Keratinocyte (primary cell): Measurements from ENCODE around the gene PTPRF. TPM values are rescaled to one million over a fixed set of nuclear protein-coding genes. Genes with fewer than 3 reads are reported as not detected.

Experiments used
- DNase-seq: peaks from one replicate; pipeline ENCODE4 v3.0.0-alpha.2; 2011; ENCODE audit warnings: low read depth, missing footprints, low spot score
- FAIRE-seq: peaks from 2 replicates; lab custom pipeline; 2011; peaks lifted over from hg19 to GRCh38; lab: Jason Lieb, UNC
- H2AFZ ChIP-seq: 2 replicates; pipeline ENCODE4 v1.6.0; 2012; ENCODE audit warnings: low read length, control low read depth, inconsistent platforms; ENCODE audit not compliant: control insufficient read depth
- H3K27ac ChIP-seq: 2 replicates; pipeline ENCODE4 v1.5.1; 2011; ENCODE audit warnings: low read length; ENCODE audit not compliant: control insufficient read depth, insufficient read depth
- H3K27me3 ChIP-seq: 3 replicates; pipeline ENCODE4 v1.6.0; 2011; ENCODE audit warnings: low read length; ENCODE audit not compliant: control insufficient read depth, insufficient read depth; ENCODE audit errors: extremely low read depth
- H3K36me3 ChIP-seq, 2 experiments: 2 replicates in 1 of 2; 3 replicates in 1 of 2; pipeline ENCODE4 v1.5.1; 2011; ENCODE audit warnings: low read length in 2 of 2, mild to moderate bottlenecking in 1 of 2; ENCODE audit not compliant: control insufficient read depth in 2 of 2, insufficient read depth in 2 of 2; ENCODE audit errors: extremely low read depth in 1 of 2
- H3K4me1 ChIP-seq: 3 replicates; pipeline ENCODE4 v1.5.1; 2011; ENCODE audit warnings: low read length; ENCODE audit not compliant: control insufficient read depth, insufficient read depth; ENCODE audit errors: extremely low read depth
- H3K4me2 ChIP-seq: 3 replicates; pipeline ENCODE4 v1.6.0; 2011; ENCODE audit warnings: low read depth, low read length; ENCODE audit not compliant: control insufficient read depth, insufficient read depth; ENCODE audit errors: extremely low read depth
- H3K4me3 ChIP-seq, 3 experiments: fragments of 200-600 bp in 1 of 3; sonication (generic) in 1 of 3; 2 replicates in 2 of 3; 3 replicates in 1 of 3; pipeline ENCODE4 v1.5.1; 2011 to 2016; ENCODE audit warnings: low read length in 3 of 3, mild to moderate bottlenecking in 3 of 3, control low read depth in 2 of 3, inconsistent platforms in 1 of 3, low read depth in 1 of 3, mixed read lengths in 1 of 3, mixed run types in 1 of 3, moderate library complexity in 1 of 3; ENCODE audit not compliant: control insufficient read depth in 2 of 3, insufficient read depth in 2 of 3; ENCODE audit errors: extremely low read depth in 1 of 3
- H3K79me2 ChIP-seq: 2 replicates; pipeline ENCODE4 v1.6.0; 2012; ENCODE audit warnings: low read length; ENCODE audit not compliant: control insufficient read depth, insufficient read depth
- H3K9ac ChIP-seq: 3 replicates; pipeline ENCODE4 v1.6.0; 2011; ENCODE audit warnings: low read length; ENCODE audit not compliant: control insufficient read depth, insufficient read depth; ENCODE audit errors: extremely low read depth
- H3K9me1 ChIP-seq: 3 replicates; pipeline ENCODE4 v1.6.0; 2011; ENCODE audit warnings: low read length; ENCODE audit not compliant: control insufficient read depth, insufficient read depth; ENCODE audit errors: extremely low read depth
- H3K9me3 ChIP-seq: 2 replicates; pipeline ENCODE4 v1.5.1; 2012; ENCODE audit warnings: low read depth, low read length; ENCODE audit not compliant: control insufficient read depth
- H4K20me1 ChIP-seq: 3 replicates; pipeline ENCODE4 v1.6.0; 2011; ENCODE audit warnings: low read length; ENCODE audit not compliant: control insufficient read depth, insufficient read depth; ENCODE audit errors: extremely low read depth
- CTCF ChIP-seq, 3 experiments: IDR thresholded peaks in 1 of 3; conservative IDR thresholded peaks in 1 of 3; optimal IDR thresholded peaks in 1 of 3; 2 replicates in 2 of 3; 3 replicates in 1 of 3; pipeline versions ENCODE3 to v1.5.1; 2011; ENCODE audit warnings: low read length in 3 of 3, mild to moderate bottlenecking in 3 of 3, moderate library complexity in 2 of 3, control low read depth in 1 of 3, inconsistent platforms in 1 of 3; ENCODE audit not compliant: insufficient read depth in 2 of 3; ENCODE audit errors: extremely low read depth in 1 of 3
- EZH2 ChIP-seq: IDR thresholded peaks from one replicate; pipeline ENCODE4 v1.6.1; 2012; ENCODE audit warnings: inconsistent platforms, mild to moderate bottlenecking, low read length, moderate library complexity
- dilution Hi-C: fragments of 300-500 bp; cut with MboI; formaldehyde crosslinking; loops from one replicate; pipeline ENCODE4 v1.7.0; 2020; ENCODE audit warnings: low sequenced_read_pairs; ENCODE audit not compliant: extremely low pct_ligation_motif_present
- polyA plus RNA-seq, 5 experiments: library from polyadenylated mRNA; depleted of rRNA in 3 of 5; stranded (reverse) in 3 of 5; stranded (forward) in 1 of 5; unstranded in 1 of 5; fragments of >200 nt; gene quantifications; 1 replicate in 1 of 5; 2 replicates in 3 of 5; 3 replicates in 1 of 5; pipeline versions ENCODE4 v1.2.1 to v1.2.3, GENCODE V29; 2011 to 2012; ENCODE audit warnings: missing spikeins in 2 of 5, low read depth in 1 of 5, low replicate concordance in 1 of 5

Gene PTPRF
- polyA plus RNA-seq, 1 donor (not counting 4 experiments of a cell fraction or from before 2014, with no cell fraction given) = 161 TPM

- Histone ChIP-seq H3K4me2 (no peak overlapping the region), H2AFZ (no peak overlapping the region), H3K36me3 (peaks cover 39 to 41% of the 10 kb centered on the region in 2 experiments), H3K27me3 (no peaks in the 10 kb centered on the region), H4K20me1 (peaks cover 9% of the 10 kb centered on the region), H3K9ac (no peak overlapping the region), H3K4me3 (no peak overlapping the region), H3K9me3 (no peaks in the 10 kb centered on the region), H3K79me2 (peaks cover 34% of the 10 kb centered on the region), H3K27ac (no peak overlapping the region), H3K4me1 (peaks cover 25% of the 10 kb centered on the region), H3K9me1 (no peaks in the 10 kb centered on the region)
- no peak for FAIRE-seq
- no peak for DNase-seq
- TF ChIP-seq EZH2 (no peak), CTCF (optimal IDR thresholded peaks at IDR 0.05 in 1 of 3, IDR thresholded peaks at IDR 0.05 in 1 of 3, conservative IDR thresholded peaks at IDR 0.05 in 1 of 3; ENCODE audit: extremely low read depth in 1 of 3, insufficient read depth in 2 of 3, low read length in 3 of 3) (no peak)
- dilution Hi-C loops = no loop called here
Observed at GRCh38 chr1:43566382-43567044, 35.8 kb downstream of the PTPRF start.

- no peak overlapping the region for H3K4me3 ChIP-seq
- H3K4me1 ChIP-seq = peaks cover 16% of the 10 kb centered on the region
- H3K9me1 ChIP-seq = no peaks in the 10 kb centered on the region
- no peak overlapping the region for H3K27ac ChIP-seq
- H3K27me3 ChIP-seq = no peaks in the 10 kb centered on the region
- TF ChIP-seq EZH2 (no peak), CTCF (optimal IDR thresholded peaks at IDR 0.05 in 1 of 3, IDR thresholded peaks at IDR 0.05 in 1 of 3, conservative IDR thresholded peaks at IDR 0.05 in 1 of 3; ENCODE audit: extremely low read depth in 1 of 3, insufficient read depth in 2 of 3, low read length in 3 of 3) (no peak)
- H3K79me2 ChIP-seq = peaks cover 27% of the 10 kb centered on the region
- H3K36me3 ChIP-seq = peaks cover 50 to 51% of the 10 kb centered on the region in 2 experiments
- H2AFZ ChIP-seq = no peak overlapping the region
- no peak overlapping the region for H3K4me2 ChIP-seq
- dilution Hi-C loops = no loop called here
- peaks cover 5% of the 10 kb centered on the region for H4K20me1 ChIP-seq
- H3K9ac ChIP-seq = no peak overlapping the region
- FAIRE-seq (no peak), DNase-seq (no peak)
- H3K9me3 ChIP-seq = no peaks in the 10 kb centered on the region
Observed at GRCh38 chr1:43569175-43569574, 38.5 kb downstream of the PTPRF start.
